IPS DF 6.9 (cell line): ENCODE results near the gene STXBP6.
"Not testable (repeated sequence)": the region's sequence is repeated elsewhere in the genome, so short reads cannot be mapped to it uniquely, and the experiment has no call there.

Experiments
- DNase-seq: peaks from one replicate; pipeline ENCODE4 v3.0.0-alpha.2; 2013; ENCODE audit warnings: low read depth, low spot score
- H3K27ac ChIP-seq: one replicate; pipeline ENCODE4 v1.5.1; 2013; ENCODE audit warnings: low read length, control low read depth
- H3K27me3 ChIP-seq: 2 replicates; pipeline ENCODE4 v1.6.1; 2013; ENCODE audit warnings: mild to moderate bottlenecking, low read length; ENCODE audit not compliant: control insufficient read depth, insufficient read depth
- H3K36me3 ChIP-seq: 2 replicates; pipeline ENCODE4 v1.6.1; 2013; ENCODE audit warnings: low read length; ENCODE audit not compliant: control insufficient read depth, insufficient read depth
- H3K4me1 ChIP-seq: 2 replicates; pipeline ENCODE4 v1.6.1; 2013; ENCODE audit warnings: low read length; ENCODE audit not compliant: control insufficient read depth, insufficient read depth
- H3K4me3 ChIP-seq: 2 replicates; pipeline ENCODE4 v1.5.1; 2013; ENCODE audit warnings: mild to moderate bottlenecking, low read length
- H3K9me3 ChIP-seq: 2 replicates; pipeline ENCODE4 v1.6.1; 2013; ENCODE audit warnings: low read length, inconsistent platforms; ENCODE audit not compliant: control insufficient read depth, insufficient read depth
- WGBS: extraction: QIAGEN DNeasy Blood & Tissue Kit; methylation state at CpG from one replicate; pipeline ENCODE4 v1.1.7; 2013; ENCODE audit warnings: mixed read lengths, missing lambda C conversion rate; ENCODE audit not compliant: insufficient read length, insufficient coverage; 5-methylcytosine and 5-hydroxymethylcytosine counted together

Gene STXBP6

GRCh38 chr14:24847568-24848095 is 202.3 kb downstream of the STXBP6 start:
- no peak overlapping the region for H3K27ac ChIP-seq
- no peaks in the 10 kb centered on the region for H3K9me3 ChIP-seq
- no peaks in the 10 kb centered on the region for H3K4me1 ChIP-seq
- no peak overlapping the region for H3K4me3 ChIP-seq
- no peaks in the 10 kb centered on the region for H3K36me3 ChIP-seq
- H3K27me3 ChIP-seq: no peaks in the 10 kb centered on the region
- no peak for DNase-seq

DNA sequence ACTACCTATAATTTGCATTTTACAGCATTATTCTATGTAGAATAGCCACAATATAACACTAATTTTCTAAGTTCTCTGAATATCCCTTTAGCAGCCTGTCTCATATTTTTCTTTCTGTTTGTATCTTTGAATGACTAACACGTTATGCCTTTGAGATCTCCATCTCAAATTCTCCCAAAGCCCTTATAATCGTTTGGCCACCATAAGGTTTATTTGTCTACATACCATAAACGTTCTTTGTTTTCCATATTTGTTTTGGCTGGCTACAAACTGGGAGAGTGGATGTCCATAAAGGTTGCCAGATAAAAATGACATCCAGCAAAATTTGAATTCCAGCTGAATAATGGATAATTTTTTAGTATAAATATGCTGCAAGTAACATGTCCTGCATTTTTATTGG is 203.7 kb downstream of the STXBP6 start:
- H3K4me1 ChIP-seq: no peaks in the 10 kb centered on the region
- H3K27ac ChIP-seq: no peak overlapping the region
- no peak for DNase-seq
- no peaks in the 10 kb centered on the region for H3K36me3 ChIP-seq
- no peaks in the 10 kb centered on the region for H3K27me3 ChIP-seq
- H3K4me3 ChIP-seq: no peak overlapping the region
- no peaks in the 10 kb centered on the region for H3K9me3 ChIP-seq
- WGBS: no CpG with 5 or more reads among the region's 3 CpGs

- Histone ChIP-seq H3K27ac (no peak overlapping the region), H3K4me1 (no peaks in the 10 kb centered on the region), H3K36me3 (no peaks in the 10 kb centered on the region), H3K9me3 (no peaks in the 10 kb centered on the region), H3K27me3 (no peaks in the 10 kb centered on the region), H3K4me3 (no peak overlapping the region)
- DNase-seq: no peak
- no CpG with 5 or more reads among the region's 2 CpGs for WGBS
These were observed 204.1 kb downstream of the STXBP6 start for GRCh38 chr14:24845851-24846250.

DNA sequence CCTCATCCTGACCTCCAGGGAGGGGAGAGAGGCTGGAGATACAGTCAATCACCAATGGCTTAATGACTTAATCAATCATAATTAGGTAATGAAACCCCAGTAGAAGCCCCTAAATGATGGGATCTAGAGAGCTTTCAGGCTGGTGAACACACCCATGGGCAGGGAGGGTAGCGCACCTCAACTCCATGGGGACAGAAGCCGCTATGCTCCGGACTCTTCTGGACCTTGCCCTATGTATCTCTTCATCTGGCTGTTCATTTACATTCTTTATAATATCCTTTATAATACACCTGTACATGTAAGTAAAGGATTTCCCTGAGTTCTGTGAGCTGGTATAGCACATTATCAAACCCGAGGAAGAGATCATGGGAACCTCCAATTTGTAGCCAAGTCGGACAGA is 205.9 kb downstream of the STXBP6 start:
- H3K4me1 ChIP-seq: no peaks in the 10 kb centered on the region
- DNase-seq: no peak
- no peak overlapping the region for H3K27ac ChIP-seq
- H3K9me3 ChIP-seq: no peaks in the 10 kb centered on the region
- no CpG with 5 or more reads among the region's 5 CpGs for WGBS
- no peaks in the 10 kb centered on the region for H3K36me3 ChIP-seq
- H3K27me3 ChIP-seq: no peaks in the 10 kb centered on the region
- no peak overlapping the region for H3K4me3 ChIP-seq

- Histone ChIP-seq H3K36me3 (no peaks in the 10 kb centered on the region), H3K4me1 (no peaks in the 10 kb centered on the region), H3K4me3 (no peak overlapping the region), H3K9me3 (no peaks in the 10 kb centered on the region), H3K27me3 (no peaks in the 10 kb centered on the region), H3K27ac (no peak overlapping the region)
- no peak for DNase-seq
- no CpG with 5 or more reads among the region's 2 CpGs for WGBS
These were observed 206.5 kb downstream of the STXBP6 start for GRCh38 chr14:24843494-24843893.

DNA sequence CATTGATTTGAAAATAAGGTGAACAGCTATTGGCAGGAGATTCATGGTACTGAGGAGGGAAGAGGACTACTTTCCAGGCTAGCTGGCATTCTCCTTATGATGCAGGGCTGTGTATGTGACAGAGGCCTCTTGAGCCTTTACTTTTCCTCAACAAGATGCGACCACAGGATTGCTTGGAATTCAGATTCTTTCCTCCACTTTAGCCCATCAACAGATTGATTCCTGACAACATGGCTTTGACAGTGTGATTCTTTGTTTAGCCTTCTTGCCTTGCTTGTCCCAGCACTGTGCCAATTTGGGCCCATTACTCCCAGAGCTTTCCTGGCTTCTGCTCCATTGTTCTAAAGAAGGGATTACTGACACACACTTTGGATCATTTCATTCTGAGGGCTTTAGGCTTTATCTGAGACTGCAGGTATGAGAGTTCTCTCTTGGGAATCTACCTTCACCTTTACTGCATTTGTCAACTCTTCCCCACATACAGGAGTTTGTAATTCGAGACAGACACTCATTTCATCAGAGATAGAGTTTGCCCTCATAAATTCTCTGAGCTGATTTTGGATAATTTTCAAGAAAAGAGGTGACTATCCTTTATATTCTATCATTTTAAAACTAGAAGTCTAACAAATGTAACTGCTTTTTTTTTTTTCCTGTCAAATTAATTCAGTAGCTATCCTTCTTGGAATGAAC is 209.6 kb downstream of the STXBP6 start:
- Histone ChIP-seq H3K4me1 (no peaks in the 10 kb centered on the region), H3K27me3 (no peaks in the 10 kb centered on the region), H3K36me3 (no peaks in the 10 kb centered on the region), H3K27ac (no peak overlapping the region), H3K4me3 (no peak overlapping the region), H3K9me3 (no peaks in the 10 kb centered on the region)
- no CpG with 5 or more reads among the region's 2 CpGs for WGBS
- DNase-seq: no peak

GRCh38 chr14:24839617-24840203 is 210.2 kb downstream of the STXBP6 start:
- Histone ChIP-seq H3K4me3 (no peak overlapping the region), H3K36me3 (no peaks in the 10 kb centered on the region), H3K4me1 (no peaks in the 10 kb centered on the region), H3K27me3 (no peaks in the 10 kb centered on the region), H3K9me3 (no peaks in the 10 kb centered on the region), H3K27ac (no peak overlapping the region)
- no peak for DNase-seq
- no CpG with 5 or more reads among the region's 3 CpGs for WGBS

- Histone ChIP-seq H3K36me3 (no peaks in the 10 kb centered on the region), H3K27ac (no peak overlapping the region), H3K27me3 (no peaks in the 10 kb centered on the region), H3K9me3 (no peaks in the 10 kb centered on the region), H3K4me1 (no peaks in the 10 kb centered on the region), H3K4me3 (no peak overlapping the region)
- WGBS: no CpG with 5 or more reads among the region's 4 CpGs
- DNase-seq: no peak
These were observed 210.9 kb downstream of the STXBP6 start for GRCh38 chr14:24838945-24839616.

DNA sequence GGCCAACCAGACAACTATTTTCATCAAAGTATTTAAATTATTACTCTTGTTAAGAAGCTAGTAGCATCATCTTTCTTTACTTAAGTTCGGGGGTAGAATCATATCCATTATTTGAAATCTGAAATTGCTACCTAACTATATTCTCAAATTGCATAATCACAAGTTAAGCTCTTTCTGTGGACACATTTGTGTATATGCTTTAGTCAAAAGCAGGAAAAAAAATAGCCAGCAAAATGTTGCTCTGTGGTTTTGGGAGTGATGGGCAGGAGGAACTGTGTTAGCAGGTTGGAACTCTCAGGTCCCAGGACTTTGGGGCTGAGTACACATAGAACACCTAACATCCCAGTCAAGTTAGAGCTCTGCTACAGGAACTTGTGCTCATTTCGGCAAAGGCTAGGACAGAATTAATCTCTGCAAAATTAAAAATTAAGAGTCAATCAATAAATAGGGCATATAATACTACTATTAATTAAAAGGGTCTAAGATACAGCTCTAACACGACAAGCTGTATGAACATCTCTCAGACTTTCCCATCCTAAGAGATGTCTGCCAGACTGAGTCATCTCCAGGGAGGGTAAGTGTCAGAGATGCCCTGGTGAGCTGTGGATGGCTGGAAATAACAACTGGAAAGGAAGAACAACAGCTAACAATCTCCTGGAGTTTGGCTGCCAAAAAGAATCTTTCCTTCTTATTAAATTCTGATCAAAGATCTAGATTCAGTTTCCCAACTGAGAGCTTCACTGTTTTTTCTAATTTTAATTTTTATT is 212.5 kb downstream of the STXBP6 start:
- no CpG with 5 or more reads among the region's 3 CpGs for WGBS
- no peaks in the 10 kb centered on the region for H3K36me3 ChIP-seq
- no peak overlapping the region for H3K4me3 ChIP-seq

GRCh38 chr14:24836324-24836723 is 213.6 kb downstream of the STXBP6 start:
- not testable (repeated sequence) for H3K27me3 ChIP-seq, H3K27ac ChIP-seq, H3K4me3 ChIP-seq, H3K4me1 ChIP-seq, DNase-seq, H3K36me3 ChIP-seq, H3K9me3 ChIP-seq
- no CpG with 5 or more reads among the region's 6 CpGs for WGBS

More for the DNA sequence above, 212.5 kb downstream of the STXBP6 start:
- DNase-seq: no peak
- no peaks in the 10 kb centered on the region for H3K9me3 ChIP-seq
- no peaks in the 10 kb centered on the region for H3K27me3 ChIP-seq
- H3K4me1 ChIP-seq: no peaks in the 10 kb centered on the region
- H3K27ac ChIP-seq: no peak overlapping the region
